GM23338 (cell line): Measurements from ENCODE around the gene ANKRD37. TPM values are rescaled to one million over a fixed set of nuclear protein-coding genes. Genes with fewer than 3 reads are reported as not detected.

Experiments used
- ATAC-seq: fragments of 200-7000 bp; cut with Tn5 transposase; 3 replicates; pipeline ENCODE4 v1.9.1; 2020
- DNase-seq: peaks from one replicate; pipeline ENCODE4 v3.0.0-alpha.2; 2015; ENCODE audit warnings: low spot score
- H2AFZ ChIP-seq: fragments of 200-600 bp; sonication (generic); 2 replicates; pipeline ENCODE4 v1.8.0; 2016; ENCODE audit warnings: antibody characterized with exemption, mild to moderate bottlenecking, moderate library complexity
- H3F3A ChIP-seq: fragments of 200-600 bp; sonication (generic); replicated peaks from 2 replicates; pipeline ENCODE4 v1.8.0; 2017; ENCODE audit warnings: antibody characterized with exemption, mixed run types, low read depth
- H3K27ac ChIP-seq: fragments of 200-600 bp; sonication (generic); 2 replicates; pipeline ENCODE4 v1.6.1; 2016; ENCODE audit warnings: low read depth
- H3K27me3 ChIP-seq: fragments of 200-600 bp; sonication (generic); 2 replicates; pipeline ENCODE4 v1.8.0; 2016; ENCODE audit warnings: mild to moderate bottlenecking, mixed run types, moderate library complexity; ENCODE audit not compliant: insufficient read depth
- H3K36me3 ChIP-seq: fragments of 200-600 bp; sonication (generic); 2 replicates; pipeline ENCODE4 v1.8.0; 2016; ENCODE audit warnings: mild to moderate bottlenecking; ENCODE audit not compliant: insufficient read depth
- H3K4me1 ChIP-seq: fragments of 200-600 bp; sonication (generic); 2 replicates; pipeline ENCODE4 v1.8.0; 2016; ENCODE audit warnings: mild to moderate bottlenecking, moderate library complexity; ENCODE audit not compliant: insufficient read depth
- H3K4me2 ChIP-seq: fragments of 200-600 bp; sonication (generic); 2 replicates; pipeline ENCODE4 v1.7.1; 2017; ENCODE audit warnings: mixed run types
- H3K4me3 ChIP-seq: fragments of 200-600 bp; sonication (generic); 2 replicates; pipeline ENCODE4 v1.6.1; 2016; ENCODE audit warnings: mixed run types
- H3K79me2 ChIP-seq: fragments of 200-600 bp; sonication (generic); replicated peaks from 2 replicates; pipeline ENCODE4 v1.8.0; 2017; ENCODE audit warnings: mild to moderate bottlenecking; ENCODE audit not compliant: insufficient read depth
- H3K9me2 ChIP-seq: fragments of 200-600 bp; sonication (generic); 2 replicates; pipeline ENCODE4 v1.8.0; 2017; ENCODE audit not compliant: insufficient read depth
- H4K20me1 ChIP-seq: fragments of 200-600 bp; sonication (generic); replicated peaks from 2 replicates; pipeline ENCODE4 v1.8.0; 2017; ENCODE audit warnings: mild to moderate bottlenecking; ENCODE audit not compliant: insufficient read depth
- H3K27ac Mint-ChIP-seq: 2 replicates; pipeline ENCODE4 v1.8.0; 2020; ENCODE audit warnings: inconsistent platforms, mild to moderate bottlenecking, moderate library complexity, mixed read lengths
- H3K27me3 Mint-ChIP-seq: 3 replicates; pipeline ENCODE4 v1.8.0; 2022; ENCODE audit warnings: low read depth, mild to moderate bottlenecking, moderate library complexity, mixed read lengths, inconsistent platforms; ENCODE audit not compliant: insufficient read depth, poor library complexity
- H3K36me3 Mint-ChIP-seq: 3 replicates; pipeline ENCODE4 v1.8.0; 2021; ENCODE audit warnings: low read depth, mild to moderate bottlenecking, inconsistent platforms, moderate library complexity, mixed read lengths
- H3K4me1 Mint-ChIP-seq: 3 replicates; pipeline ENCODE4 v1.8.0; 2020; ENCODE audit warnings: mild to moderate bottlenecking, inconsistent platforms, mixed read lengths
- H3K4me3 Mint-ChIP-seq: 3 replicates; pipeline ENCODE4 v1.8.0; 2021; ENCODE audit warnings: moderate library complexity, mild to moderate bottlenecking, inconsistent platforms, mixed read lengths
- H3K9me3 Mint-ChIP-seq: 3 replicates; pipeline ENCODE4 v1.8.0; 2020; ENCODE audit warnings: moderate library complexity, mild to moderate bottlenecking, inconsistent platforms, mixed read lengths
- CREB1 ChIP-seq: fragments of 250-450 bp; sonication (Bioruptor Pico); IDR thresholded peaks from 2 replicates; pipeline ENCODE4 v1.5.0; 2020; ENCODE audit warnings: low read depth, mild to moderate bottlenecking, moderate library complexity
- EZH2 ChIP-seq: fragments of 200-600 bp; sonication (generic); IDR thresholded peaks from one replicate; pipeline ENCODE4 v1.8.0; 2017; ENCODE audit warnings: antibody characterized with exemption, mild to moderate bottlenecking, low read depth; ENCODE audit not compliant: unreplicated experiment
- POLR2AphosphoS5 ChIP-seq: IDR thresholded peaks from 2 replicates; pipeline ENCODE4 v1.6.1; 2016; ENCODE audit warnings: antibody characterized with exemption, low read depth
- STAT1 ChIP-seq: IDR thresholded peaks from one replicate; pipeline ENCODE4 v1.6.1; 2016; ENCODE audit warnings: antibody characterized with exemption; ENCODE audit not compliant: unreplicated experiment
- ZNF114 ChIP-seq: fragments of 250-450 bp; sonication (Bioruptor Pico); IDR thresholded peaks from 2 replicates; pipeline ENCODE4 v1.5.0; 2020; ENCODE audit warnings: mild to moderate bottlenecking, moderate library complexity
- polyA plus RNA-seq: library from polyadenylated mRNA; unstranded; fragments of >200 nt; fragmentation: Nextera tagmentation; extraction: Ambion mirVana; gene quantifications from 2 replicates; pipeline ENCODE4 v1.2.1, GENCODE V29; 2016
- total RNA-seq: library from RNA; depleted of rRNA; stranded (reverse); fragments of >200 nt; shearing (Covaris generic); gene quantifications from 2 replicates; pipeline ENCODE4 v1.2.3, GENCODE V29; 2014
- TF ChIP-seq, protein P1 (sequence below): fragments of 250-450 bp; sonication (Bioruptor Pico); IDR thresholded peaks from 2 replicates; pipeline ENCODE4 v1.5.0; 2020; ENCODE audit warnings: mild to moderate bottlenecking, moderate library complexity
- TF ChIP-seq, protein P2 (sequence below): IDR thresholded peaks from 2 replicates; pipeline ENCODE4 v1.6.1; 2016; ENCODE audit warnings: antibody characterized with exemption
- TF ChIP-seq, protein P3 (sequence below), 2 experiments: fragments of 200-600 bp in 1 of 2; sonication (generic) in 1 of 2; conservative IDR thresholded peaks; 2 replicates each; pipeline versions ENCODE4 v1.5.1 to v1.6.1; 2016 to 2017; ENCODE audit warnings: antibody characterized with exemption in 2 of 2, low read depth in 2 of 2, mild to moderate bottlenecking in 2 of 2, moderate library complexity in 1 of 2

ANKRD37 gene
- total and polyA plus RNA-seq, 2 experiments from 2014 or later = 1.8 to 4.9 TPM

DNA sequence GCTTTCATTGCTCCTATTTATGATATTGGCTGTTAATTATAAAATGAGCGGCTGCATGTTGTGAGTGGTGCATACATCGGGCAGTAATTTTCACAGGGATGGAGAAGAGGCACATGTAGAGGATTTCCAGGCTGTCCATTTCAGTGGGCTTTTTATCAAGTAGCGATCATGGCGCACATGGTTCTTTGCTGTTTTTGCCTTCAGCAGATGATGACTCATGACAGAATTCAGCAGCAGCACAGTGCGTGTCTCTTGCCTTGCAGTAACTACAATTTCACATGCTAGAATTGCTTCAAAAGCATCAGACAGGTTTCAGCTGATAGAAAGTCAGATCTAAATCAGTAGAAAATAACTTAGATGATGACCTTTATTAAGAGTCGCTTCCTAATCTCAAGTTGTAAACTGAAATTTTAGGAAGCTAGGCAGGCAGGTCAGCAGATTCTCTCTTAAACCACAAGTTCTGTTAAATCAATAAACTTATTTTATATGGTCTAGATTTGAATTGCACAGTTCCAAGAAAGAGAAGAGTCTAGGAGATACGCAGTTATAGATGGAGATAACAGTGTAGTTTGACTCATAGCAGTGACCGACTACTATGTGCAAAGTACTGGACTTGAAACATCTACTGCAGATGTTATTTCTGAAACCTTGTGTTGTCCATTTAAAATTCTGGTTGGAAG, 36.7 kb upstream of the ANKRD37 start (continued):
- TF ChIP-seq, protein P1, sequence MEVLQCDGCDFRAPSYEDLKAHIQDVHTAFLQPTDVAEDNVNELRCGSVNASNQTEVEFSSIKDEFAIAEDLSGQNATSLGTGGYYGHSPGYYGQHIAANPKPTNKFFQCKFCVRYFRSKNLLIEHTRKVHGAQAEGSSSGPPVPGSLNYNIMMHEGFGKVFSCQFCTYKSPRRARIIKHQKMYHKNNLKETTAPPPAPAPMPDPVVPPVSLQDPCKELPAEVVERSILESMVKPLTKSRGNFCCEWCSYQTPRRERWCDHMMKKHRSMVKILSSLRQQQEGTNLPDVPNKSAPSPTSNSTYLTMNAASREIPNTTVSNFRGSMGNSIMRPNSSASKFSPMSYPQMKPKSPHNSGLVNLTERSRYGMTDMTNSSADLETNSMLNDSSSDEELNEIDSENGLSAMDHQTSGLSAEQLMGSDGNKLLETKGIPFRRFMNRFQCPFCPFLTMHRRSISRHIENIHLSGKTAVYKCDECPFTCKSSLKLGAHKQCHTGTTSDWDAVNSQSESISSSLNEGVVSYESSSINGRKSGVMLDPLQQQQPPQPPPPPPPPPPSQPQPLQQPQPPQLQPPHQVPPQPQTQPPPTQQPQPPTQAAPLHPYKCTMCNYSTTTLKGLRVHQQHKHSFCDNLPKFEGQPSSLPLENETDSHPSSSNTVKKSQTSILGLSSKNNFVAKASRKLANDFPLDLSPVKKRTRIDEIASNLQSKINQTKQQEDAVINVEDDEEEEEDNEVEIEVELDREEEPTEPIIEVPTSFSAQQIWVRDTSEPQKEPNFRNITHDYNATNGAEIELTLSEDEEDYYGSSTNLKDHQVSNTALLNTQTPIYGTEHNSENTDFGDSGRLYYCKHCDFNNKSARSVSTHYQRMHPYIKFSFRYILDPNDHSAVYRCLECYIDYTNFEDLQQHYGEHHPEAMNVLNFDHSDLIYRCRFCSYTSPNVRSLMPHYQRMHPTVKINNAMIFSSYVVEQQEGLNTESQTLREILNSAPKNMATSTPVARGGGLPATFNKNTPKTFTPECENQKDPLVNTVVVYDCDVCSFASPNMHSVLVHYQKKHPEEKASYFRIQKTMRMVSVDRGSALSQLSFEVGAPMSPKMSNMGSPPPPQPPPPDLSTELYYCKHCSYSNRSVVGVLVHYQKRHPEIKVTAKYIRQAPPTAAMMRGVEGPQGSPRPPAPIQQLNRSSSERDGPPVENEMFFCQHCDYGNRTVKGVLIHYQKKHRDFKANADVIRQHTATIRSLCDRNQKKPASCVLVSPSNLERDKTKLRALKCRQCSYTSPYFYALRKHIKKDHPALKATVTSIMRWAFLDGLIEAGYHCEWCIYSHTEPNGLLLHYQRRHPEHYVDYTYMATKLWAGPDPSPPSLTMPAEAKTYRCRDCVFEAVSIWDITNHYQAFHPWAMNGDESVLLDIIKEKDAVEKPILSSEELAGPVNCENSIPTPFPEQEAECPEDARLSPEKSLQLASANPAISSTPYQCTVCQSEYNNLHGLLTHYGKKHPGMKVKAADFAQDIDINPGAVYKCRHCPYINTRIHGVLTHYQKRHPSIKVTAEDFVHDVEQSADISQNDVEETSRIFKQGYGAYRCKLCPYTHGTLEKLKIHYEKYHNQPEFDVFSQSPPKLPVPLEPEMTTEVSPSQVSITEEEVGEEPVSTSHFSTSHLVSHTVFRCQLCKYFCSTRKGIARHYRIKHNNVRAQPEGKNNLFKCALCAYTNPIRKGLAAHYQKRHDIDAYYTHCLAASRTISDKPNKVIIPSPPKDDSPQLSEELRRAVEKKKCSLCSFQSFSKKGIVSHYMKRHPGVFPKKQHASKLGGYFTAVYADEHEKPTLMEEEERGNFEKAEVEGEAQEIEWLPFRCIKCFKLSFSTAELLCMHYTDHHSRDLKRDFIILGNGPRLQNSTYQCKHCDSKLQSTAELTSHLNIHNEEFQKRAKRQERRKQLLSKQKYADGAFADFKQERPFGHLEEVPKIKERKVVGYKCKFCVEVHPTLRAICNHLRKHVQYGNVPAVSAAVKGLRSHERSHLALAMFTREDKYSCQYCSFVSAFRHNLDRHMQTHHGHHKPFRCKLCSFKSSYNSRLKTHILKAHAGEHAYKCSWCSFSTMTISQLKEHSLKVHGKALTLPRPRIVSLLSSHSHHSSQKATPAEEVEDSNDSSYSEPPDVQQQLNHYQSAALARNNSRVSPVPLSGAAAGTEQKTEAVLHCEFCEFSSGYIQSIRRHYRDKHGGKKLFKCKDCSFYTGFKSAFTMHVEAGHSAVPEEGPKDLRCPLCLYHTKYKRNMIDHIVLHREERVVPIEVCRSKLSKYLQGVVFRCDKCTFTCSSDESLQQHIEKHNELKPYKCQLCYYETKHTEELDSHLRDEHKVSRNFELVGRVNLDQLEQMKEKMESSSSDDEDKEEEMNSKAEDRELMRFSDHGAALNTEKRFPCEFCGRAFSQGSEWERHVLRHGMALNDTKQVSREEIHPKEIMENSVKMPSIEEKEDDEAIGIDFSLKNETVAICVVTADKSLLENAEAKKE (CRISPR knock-in tag) = no peak
- TF ChIP-seq, protein P2, sequence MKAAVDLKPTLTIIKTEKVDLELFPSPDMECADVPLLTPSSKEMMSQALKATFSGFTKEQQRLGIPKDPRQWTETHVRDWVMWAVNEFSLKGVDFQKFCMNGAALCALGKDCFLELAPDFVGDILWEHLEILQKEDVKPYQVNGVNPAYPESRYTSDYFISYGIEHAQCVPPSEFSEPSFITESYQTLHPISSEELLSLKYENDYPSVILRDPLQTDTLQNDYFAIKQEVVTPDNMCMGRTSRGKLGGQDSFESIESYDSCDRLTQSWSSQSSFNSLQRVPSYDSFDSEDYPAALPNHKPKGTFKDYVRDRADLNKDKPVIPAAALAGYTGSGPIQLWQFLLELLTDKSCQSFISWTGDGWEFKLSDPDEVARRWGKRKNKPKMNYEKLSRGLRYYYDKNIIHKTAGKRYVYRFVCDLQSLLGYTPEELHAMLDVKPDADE = no peak
- TF ChIP-seq EZH2 = no peak
- TF ChIP-seq STAT1 = no peak
- TF ChIP-seq POLR2AphosphoS5 = no peak
- TF ChIP-seq ZNF114 (CRISPR knock-in tag) = no peak

DNA sequence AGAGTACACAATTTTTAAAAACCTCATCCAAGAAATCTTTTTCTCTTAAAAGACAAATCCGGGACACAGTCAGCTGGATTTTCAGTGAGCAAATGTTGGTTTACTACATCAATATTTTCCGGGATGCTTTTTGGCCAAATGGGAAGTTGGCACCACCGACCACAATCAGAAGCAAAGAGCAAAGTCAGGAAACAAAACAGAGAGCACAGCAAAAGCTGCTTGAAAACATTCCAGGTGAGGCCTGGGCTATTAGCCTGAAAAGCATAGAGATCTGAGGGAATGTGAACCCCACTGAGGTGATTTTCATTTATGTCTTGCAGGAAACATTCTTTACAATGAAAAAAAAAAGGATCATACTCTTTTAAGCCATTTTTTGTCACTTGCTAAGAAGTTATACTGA, 34.8 kb upstream of the ANKRD37 start:
- H3K4me3 ChIP-seq = no peak overlapping the region
- DNase-seq (peak; percentile 27), ATAC-seq (peak; percentile 44; the same call in 2 of the 3 replicates)
- no peaks in the 10 kb centered on the region for H3F3A ChIP-seq
- no peak overlapping the region; the same call in 1 of the 2 replicates for H3K27ac Mint-ChIP-seq
- no peak overlapping the region for H2AFZ ChIP-seq
- H3K79me2 ChIP-seq = no peaks in the 10 kb centered on the region
- peak overlapping the region; percentile 32; the same call in 1 of the 2 replicates for H3K27ac ChIP-seq
- H4K20me1 ChIP-seq = no peaks in the 10 kb centered on the region
- no peaks in the 10 kb centered on the region for H3K9me3 Mint-ChIP-seq
- no peaks in the 10 kb centered on the region for H3K27me3 ChIP-seq
- no peaks in the 10 kb centered on the region for H3K27me3 Mint-ChIP-seq
- H3K36me3 ChIP-seq = no peaks in the 10 kb centered on the region
- no peaks in the 10 kb centered on the region for H3K9me2 ChIP-seq
- no peak overlapping the region for H3K4me3 Mint-ChIP-seq
- H3K36me3 Mint-ChIP-seq = peaks cover 3% of the 10 kb centered on the region; the same call in 1 of the 3 replicates
- no peak overlapping the region for H3K4me2 ChIP-seq
- peaks cover 6% of the 10 kb centered on the region; the same call in 1 of the 2 replicates for H3K4me1 ChIP-seq
- peaks cover 15% of the 10 kb centered on the region for H3K4me1 Mint-ChIP-seq
- TF ChIP-seq, protein P3, sequence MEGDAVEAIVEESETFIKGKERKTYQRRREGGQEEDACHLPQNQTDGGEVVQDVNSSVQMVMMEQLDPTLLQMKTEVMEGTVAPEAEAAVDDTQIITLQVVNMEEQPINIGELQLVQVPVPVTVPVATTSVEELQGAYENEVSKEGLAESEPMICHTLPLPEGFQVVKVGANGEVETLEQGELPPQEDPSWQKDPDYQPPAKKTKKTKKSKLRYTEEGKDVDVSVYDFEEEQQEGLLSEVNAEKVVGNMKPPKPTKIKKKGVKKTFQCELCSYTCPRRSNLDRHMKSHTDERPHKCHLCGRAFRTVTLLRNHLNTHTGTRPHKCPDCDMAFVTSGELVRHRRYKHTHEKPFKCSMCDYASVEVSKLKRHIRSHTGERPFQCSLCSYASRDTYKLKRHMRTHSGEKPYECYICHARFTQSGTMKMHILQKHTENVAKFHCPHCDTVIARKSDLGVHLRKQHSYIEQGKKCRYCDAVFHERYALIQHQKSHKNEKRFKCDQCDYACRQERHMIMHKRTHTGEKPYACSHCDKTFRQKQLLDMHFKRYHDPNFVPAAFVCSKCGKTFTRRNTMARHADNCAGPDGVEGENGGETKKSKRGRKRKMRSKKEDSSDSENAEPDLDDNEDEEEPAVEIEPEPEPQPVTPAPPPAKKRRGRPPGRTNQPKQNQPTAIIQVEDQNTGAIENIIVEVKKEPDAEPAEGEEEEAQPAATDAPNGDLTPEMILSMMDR (conservative IDR thresholded peaks at IDR 0.05; ENCODE audit: low read depth in 2 of 2) = no peak
- TF ChIP-seq CREB1 (CRISPR knock-in tag) = no peak
- no peak for TF ChIP-seq STAT1
